GM10248 (cell line): Measurements from ENCODE around the gene TMEM247.

Experiments
- CTCF ChIA-PET: fragments of 300-600 bp; sonication (Branson Sonifier 250); formaldehyde crosslinking; extraction: SDS; loops from one replicate; lab custom pipeline; 2021; ENCODE audit warnings: antibody characterized with exemption; lab: Yijun Ruan, JAX
- POLR2A ChIA-PET: fragments of 350-650 bp; sonication (Branson Sonifier 250); formaldehyde crosslinking; extraction: SDS; loops from one replicate; lab custom pipeline; 2020; ENCODE audit warnings: antibody characterized with exemption; lab: Yijun Ruan, JAX
- DNase-seq: peaks from one replicate; pipeline ENCODE4 v3.0.0; 2012; ENCODE audit errors: extremely low spot score
- TF ChIP-seq, protein P1 (sequence below): IDR thresholded peaks from 2 replicates; pipeline ENCODE4 v1.5.1; 2012; ENCODE audit warnings: mild to moderate bottlenecking, low read depth; ENCODE audit errors: extremely low read depth, missing control alignments, control extremely low read depth

Gene TMEM247

GRCh38 chr2:46449700-46450099 is 29.7 kb upstream of the TMEM247 start:
- DNase-seq, result no peak
- TF ChIP-seq, protein P1, sequence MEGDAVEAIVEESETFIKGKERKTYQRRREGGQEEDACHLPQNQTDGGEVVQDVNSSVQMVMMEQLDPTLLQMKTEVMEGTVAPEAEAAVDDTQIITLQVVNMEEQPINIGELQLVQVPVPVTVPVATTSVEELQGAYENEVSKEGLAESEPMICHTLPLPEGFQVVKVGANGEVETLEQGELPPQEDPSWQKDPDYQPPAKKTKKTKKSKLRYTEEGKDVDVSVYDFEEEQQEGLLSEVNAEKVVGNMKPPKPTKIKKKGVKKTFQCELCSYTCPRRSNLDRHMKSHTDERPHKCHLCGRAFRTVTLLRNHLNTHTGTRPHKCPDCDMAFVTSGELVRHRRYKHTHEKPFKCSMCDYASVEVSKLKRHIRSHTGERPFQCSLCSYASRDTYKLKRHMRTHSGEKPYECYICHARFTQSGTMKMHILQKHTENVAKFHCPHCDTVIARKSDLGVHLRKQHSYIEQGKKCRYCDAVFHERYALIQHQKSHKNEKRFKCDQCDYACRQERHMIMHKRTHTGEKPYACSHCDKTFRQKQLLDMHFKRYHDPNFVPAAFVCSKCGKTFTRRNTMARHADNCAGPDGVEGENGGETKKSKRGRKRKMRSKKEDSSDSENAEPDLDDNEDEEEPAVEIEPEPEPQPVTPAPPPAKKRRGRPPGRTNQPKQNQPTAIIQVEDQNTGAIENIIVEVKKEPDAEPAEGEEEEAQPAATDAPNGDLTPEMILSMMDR, result no peak
- CTCF ChIA-PET, result interaction anchor here (2.0 kb wide), 1 partner anchor 10 kb away, joined by 11 read pairs; no protein-coding TSS in a partner anchor
- POLR2A ChIA-PET, result no interaction called here

DNA sequence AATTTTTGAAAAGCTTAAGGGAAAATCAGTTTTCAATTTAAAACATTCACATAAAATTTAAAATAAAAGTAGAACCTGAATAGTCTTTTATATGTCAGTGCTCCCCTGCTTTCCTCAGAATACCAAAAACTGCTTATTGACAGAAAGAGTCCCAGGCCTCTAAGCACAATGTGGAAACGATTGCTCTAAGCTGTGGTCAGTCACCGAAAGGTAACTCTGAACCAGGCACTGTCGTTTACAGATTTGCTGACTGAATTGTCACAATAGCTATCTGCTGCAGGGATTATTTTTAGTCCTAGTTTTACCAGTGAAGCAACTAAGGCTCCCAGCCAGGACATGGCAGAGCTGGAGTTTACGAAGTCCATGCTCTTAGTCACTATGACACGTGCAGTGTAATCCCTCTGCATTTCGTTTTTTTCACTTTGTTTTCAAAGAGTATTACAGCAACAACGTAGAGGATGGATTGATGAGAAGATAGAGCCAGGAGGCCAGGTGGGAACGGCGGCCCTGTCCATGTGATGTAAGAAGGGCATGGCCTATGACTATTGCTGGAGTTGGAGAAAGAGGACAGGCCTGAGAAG is 28.1 kb upstream of the TMEM247 start:
- CTCF ChIA-PET, result interaction anchor here (0.6 to 2.0 kb wide), 5 partner anchors 9 to 483 kb away, joined by 3 to 11 read pairs (median 3); no protein-coding TSS in a partner anchor
- DNase-seq, result no peak
- TF ChIP-seq, protein P1, result no peak
- POLR2A ChIA-PET, result no interaction called here

- CTCF ChIA-PET, result interaction anchor here (0.7 to 5.0 kb wide), 4 partner anchors 19 to 464 kb away, joined by 3 to 29 read pairs (median 10); no protein-coding TSS in a partner anchor
- DNase-seq, result no peak
- POLR2A ChIA-PET, result no interaction called here
- TF ChIP-seq, protein P1, result no peak
Measured at GRCh38 chr2:46456789-46457188, 22.6 kb upstream of the TMEM247 start.

GRCh38 chr2:46458763-46459500 is 20.4 kb upstream of the TMEM247 start:
- CTCF ChIA-PET, result interaction anchor here (0.8 to 5.0 kb wide), 11 partner anchors 9 to 466 kb away, joined by 3 to 29 read pairs (median 5); no protein-coding TSS in a partner anchor
- TF ChIP-seq, protein P1, result no peak
- POLR2A ChIA-PET, result no interaction called here
- no peak for DNase-seq

DNA sequence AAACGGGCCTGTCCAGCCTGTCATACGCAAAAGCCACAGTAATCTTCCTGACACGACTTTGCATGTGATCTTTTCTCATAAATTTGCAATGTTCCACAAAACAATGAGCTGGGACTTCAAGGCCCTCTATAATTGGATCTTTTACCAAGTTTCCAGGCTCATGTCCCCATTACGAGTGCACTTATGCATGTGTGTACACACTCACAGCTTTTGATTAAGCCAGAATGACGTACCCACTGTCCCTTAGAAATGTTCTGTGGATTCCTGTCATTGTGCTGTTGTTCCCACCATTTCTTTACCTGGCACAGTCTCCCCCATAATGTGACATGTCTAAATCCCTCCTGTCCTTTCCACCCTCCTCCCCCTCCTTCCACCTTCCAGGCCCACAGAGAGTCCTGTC is 19.7 kb upstream of the TMEM247 start:
- ChIA-PET POLR2A (no interaction called here), CTCF (interaction anchor here (0.9 to 5.0 kb wide), 18 partner anchors 9 to 467 kb away, joined by 3 to 29 read pairs (median 5); no protein-coding TSS in a partner anchor)
- no peak for DNase-seq
- TF ChIP-seq, protein P1, result no peak

GRCh38 chr2:46460241-46460921 is 19.0 kb upstream of the TMEM247 start:
- ChIA-PET POLR2A (interaction anchor here (0.6 kb wide), 1 partner anchor 581 kb away, joined by 3 read pairs; no protein-coding TSS in a partner anchor), CTCF (interaction anchor here (0.6 to 5.0 kb wide), 20 partner anchors 9 to 816 kb away, joined by 3 to 29 read pairs (median 4); no protein-coding TSS in a partner anchor)
- no peak for DNase-seq
- TF ChIP-seq, protein P1, result no peak
